GM18907 (cell line): ENCODE measurements around the gene WASF2.
"Not testable (repeated sequence)": the region's sequence is repeated elsewhere in the genome, so short reads cannot be mapped to it uniquely, and the experiment has no call there.

Source experiments
- ATAC-seq: cut with Tn5 transposase; IDR thresholded peaks from one replicate; pipeline ENCODE4 v1.9.1; 2021; ENCODE audit warnings: mild to moderate bottlenecking, moderate library complexity; ENCODE audit not compliant: unreplicated experiment

WASF2 gene

DNA sequence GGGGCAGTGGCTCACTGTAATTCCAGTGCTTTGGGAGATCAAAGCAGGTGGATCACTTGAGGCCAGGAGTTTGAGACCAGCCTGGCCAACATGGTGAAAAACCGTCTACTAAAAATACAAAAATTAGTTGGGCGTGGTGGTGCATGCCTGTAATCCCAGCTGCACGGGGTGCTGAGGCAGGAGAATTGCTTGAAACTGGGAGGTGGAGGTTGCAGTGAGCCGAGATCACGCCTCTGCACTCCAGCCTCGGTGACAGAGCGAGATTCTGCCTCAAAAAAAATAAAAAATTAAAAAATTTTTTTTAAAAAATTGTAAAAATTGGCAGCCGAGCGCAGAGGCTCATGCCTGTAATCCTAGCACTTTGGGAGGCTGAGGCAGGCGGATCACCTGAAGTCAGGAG, 31.4 kb downstream of the WASF2 start:
- not testable (repeated sequence) for ATAC-seq

DNA sequence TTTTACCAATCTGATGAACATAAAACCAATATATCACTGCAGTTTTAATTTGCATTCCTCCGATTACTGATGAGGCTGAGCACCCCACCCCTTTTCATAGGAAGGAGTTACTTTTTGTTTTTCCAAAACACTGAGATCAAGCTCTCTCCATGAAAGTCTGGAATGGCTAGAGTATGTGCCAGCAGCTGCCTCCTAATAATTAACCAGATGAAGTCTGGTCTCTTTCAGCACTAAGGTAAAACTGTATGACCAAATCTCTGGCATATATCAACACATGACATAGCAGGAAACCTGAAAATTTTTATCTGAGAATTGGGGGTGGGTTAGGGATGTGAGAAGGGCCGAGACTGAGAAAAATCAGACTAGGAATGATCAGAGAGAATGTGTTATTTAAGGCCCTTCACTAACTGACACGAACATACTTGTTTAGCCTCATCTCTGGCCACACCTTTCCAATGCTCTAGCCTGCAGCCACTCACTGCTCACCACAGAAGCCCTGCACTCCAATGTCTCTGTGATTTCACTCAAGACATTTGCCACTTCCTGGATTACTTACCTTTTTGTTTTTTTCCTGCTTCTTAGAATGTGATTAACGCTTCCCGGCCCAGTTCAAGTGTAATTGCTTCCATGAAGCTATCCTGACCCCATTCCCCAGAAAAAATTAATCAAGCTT, 34.7 kb downstream of the WASF2 start:
- no peak for ATAC-seq

DNA sequence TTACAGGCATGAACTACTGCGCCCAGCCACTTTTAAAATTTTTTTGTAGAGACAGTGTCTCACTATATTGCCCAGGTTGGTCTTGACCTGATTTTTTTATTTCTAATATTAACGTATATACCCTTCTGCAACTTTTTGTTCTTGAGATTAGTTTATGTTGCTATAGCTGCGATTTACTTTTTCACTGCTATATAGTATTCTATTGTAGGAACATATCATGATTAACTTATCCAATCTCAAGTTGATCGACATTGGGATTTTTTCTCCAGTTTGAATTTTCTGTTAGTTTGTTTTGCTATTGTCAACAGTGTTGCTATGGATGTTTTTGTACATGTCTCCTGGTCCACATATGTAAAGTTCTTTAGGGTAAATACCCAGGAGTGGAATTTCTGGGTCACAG, 35.4 kb downstream of the WASF2 start:
- ATAC-seq, result no peak

DNA sequence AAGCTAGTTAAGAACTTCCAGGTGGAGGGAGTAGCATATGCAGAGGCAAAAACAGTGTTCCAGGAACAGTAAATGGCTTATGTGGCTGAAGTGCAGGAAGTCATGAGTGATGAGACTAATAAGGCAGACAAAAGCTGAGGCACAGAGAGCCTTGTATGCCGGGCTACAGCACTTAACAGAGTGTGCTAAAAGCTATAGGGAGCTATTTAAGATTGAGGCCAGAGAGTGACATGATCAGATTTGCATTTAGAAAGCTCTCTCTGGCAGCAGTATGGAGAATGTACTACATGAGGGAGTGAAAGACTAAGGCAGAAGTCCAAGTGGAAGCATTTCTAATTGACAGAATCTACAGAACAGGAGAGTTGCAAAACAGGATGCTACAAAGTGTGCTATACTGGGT, 38.6 kb downstream of the WASF2 start:
- ATAC-seq, result no peak

DNA sequence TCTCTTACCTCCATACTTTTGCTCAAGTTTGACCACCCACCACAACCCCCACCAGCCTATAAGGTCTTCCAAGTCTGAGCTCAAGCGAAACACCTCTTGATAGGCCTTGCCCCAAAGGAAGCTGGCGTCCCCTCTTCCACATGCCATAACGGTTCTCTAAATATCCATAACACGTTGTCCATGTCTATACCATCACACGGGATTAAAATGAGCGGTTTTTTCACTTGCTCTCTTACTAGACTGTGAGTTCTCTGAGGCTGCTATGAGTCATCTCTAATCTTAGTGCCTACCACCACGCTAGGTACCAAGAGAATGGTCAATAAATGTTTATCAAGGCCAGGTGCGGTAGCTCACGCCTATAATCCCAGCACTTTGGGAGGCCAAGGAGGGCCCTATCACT, 41.0 kb downstream of the WASF2 start:
- no peak for ATAC-seq

DNA sequence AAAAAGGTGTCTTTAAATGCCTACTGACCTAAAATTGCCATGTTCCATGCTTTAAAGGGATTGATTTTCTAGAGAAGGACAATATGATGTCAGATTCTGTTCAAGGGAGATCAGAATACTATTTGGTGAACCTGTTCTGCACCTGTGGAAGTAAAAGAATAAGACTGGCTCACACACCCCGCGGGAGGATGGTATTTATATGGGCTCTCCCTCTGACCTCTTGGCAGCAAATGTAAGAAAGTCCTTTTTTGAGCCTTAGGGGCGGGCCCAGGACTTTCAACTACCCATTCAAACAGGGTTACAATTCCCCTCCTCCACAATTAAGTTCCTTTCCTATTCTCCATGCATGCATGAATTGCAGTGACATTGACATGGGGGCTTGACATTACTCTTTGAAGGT, 42.1 kb downstream of the WASF2 start:
- ATAC-seq, result no peak

DNA sequence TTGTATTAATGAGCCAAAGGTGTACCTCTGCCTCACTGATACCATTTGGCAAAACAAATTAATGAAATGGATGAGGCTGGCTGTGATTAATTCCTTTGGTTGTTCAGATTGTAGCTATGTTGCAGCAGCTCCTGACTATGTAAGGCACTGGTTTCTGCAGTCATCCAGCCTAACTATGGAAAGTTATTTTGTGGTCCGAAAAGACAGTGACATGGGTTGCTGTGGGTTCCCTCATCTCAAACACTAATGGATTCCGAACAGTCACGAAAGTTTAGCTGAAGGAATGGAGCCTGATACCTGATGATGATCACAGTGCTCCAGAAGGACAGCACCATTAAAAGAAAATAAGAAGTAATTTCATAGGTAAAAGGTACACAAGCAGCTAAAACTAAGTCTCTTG, 42.6 kb downstream of the WASF2 start:
- no peak for ATAC-seq

DNA sequence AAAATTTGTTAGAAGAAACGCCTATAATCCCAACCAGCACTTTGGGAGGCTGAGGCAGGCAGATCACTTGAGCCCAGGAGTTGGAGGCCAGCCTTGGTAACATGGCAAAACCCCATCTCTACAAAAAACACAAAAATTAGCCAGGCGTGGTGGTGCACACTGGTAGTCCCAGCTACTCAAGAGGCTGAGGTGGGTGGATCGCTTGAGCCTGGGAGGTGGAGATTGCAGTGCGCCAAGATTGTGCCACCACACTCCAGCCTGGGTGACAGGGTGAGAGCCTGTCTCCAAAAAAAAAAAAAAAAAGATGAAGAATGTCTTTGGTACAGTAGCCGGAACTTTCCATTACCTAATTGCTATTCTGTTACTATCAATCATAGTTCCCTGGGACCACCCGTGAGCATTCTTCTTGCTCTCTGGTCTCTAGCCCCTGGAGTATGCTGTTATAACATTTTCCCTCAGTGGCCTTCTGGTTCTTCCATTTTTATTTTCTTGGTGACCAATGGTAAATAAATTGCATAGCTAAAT, 43.4 kb downstream of the WASF2 start:
- no peak for ATAC-seq

DNA sequence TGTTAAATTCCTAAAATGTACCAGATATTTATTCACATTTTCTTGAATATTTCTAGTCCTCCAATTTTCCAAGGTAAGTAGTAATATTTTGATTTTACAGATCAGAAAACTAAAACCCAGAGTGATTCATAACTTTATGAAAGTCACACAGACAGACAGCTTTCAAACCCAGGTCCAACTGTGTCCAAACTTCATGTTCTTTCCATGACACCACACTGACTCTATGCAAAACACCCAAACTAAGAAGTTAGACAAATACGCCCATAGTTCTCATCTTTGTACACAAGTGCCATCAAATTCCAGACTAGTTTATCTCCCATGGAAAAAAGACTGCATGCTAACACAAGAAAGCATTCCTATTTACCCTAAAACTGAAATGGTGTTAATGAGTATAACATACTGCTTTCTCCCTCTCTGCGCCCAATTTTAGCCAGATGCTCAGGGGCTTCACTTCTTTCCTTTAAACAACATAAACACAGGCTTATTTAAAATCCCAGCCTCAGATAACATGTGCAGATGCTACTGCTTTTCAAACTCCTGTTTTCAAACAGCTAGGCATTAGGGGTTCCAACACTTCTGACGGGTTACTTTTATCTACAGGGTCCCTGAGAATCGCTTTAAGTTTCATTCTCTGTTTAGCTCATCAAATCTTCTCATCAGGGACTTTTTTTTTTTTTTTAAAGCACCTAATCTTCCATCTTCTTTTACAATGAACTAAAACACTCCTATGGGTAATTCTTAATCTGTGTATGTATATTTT, 44.6 kb downstream of the WASF2 start:
- ATAC-seq, result no peak

DNA sequence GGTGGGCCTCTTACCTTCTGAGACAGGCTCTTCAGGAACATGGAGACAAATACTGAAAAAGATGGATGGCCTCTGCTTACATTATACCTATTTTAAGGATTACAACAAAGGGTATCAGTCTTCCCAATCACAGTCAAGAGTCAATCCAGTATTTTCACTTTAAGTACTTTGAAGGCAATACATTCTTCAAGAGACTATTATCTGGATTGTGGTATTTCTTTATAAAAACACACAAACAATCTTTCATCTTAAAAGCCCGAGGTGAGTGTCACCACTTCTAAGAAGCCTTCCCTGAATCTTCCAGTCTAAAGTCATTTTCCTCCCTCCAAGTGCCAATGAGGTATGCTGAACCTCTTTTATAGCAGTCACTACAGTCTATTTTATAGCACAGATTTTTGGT, 45.3 kb downstream of the WASF2 start:
- ATAC-seq, result no peak

DNA sequence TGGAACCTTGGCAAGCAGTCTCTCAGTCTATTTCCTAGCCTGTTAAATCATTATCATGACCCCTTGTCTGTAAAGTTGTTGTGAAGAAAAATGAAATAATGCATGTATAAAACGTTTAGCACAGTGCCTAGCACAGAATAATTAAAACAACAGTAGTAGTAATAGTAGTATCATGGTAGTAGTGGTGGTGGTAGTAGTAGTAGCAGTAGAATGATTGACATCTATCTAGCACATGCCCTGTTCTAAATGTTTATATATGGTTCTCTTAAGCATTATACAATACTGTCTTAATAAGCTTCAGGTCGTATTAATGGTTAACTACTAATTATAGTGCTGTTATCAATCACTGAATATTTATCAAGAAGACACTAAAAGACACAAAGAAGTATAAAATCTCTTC, 50.8 kb downstream of the WASF2 start:
- ATAC-seq, result no peak

DNA sequence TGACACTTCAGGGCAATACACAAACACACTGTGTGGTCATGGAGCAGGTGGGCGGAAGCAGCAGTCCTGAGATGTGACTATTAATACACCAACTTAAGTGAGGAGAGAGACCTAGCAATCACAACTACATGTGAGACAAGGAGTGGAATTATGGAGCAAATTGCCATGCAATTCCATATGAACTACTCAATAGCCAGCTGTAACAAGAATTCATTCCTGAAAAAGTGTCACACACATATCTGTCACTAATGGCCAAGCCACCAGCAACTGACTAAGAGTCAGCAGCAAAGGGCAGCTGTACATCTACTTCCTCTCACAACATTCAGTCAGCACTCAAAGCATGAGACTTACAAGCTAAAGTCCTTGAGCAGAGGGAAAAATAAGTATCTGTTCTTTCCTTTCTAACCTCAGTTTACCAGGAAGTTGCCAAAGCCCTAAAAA, 51.3 kb downstream of the WASF2 start:
- ATAC-seq, result no peak

DNA sequence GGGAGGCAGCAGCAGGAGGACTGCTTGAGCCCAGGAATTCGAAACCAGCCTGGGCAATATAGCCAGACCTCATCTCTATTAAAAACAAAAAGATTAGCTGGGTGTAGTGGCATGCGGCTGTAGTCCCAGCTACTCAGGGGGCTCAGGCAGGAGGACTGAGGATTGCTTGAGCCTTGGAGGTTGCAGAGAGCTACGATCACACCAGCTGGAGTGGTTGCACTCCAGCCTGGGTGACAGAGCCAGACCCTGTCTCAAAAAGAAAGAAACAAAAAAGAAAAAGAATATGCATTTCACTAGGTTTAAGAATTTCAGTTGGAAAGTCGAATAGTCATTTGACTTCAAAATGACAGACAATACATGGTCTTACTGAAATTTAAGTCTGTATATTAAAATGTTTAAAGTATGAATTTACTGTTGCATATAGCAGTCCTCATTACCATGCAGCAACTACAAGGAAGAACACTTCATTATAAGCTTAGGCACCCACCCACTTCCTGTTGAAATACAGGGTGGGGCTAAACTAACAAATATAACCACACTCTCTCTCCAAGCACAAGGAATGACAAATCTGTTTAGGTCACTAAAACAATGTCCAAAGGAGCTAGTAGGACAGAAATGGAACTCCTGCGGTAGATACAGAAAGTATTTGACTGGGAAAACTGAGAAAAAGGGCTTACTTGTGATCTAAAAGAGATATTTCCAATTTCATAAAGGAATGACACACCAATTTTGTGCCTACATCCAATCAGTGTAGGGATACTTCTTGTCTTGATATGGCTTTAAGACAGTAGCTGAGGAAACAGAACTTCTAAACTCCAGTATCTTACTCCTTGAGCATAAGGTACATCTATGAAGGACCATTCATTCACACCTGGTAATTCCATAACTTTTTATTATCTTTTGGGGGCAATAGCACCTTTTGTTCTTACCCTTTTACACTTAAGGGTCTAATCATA, 53.5 kb downstream of the WASF2 start:
- ATAC-seq, result no peak

DNA sequence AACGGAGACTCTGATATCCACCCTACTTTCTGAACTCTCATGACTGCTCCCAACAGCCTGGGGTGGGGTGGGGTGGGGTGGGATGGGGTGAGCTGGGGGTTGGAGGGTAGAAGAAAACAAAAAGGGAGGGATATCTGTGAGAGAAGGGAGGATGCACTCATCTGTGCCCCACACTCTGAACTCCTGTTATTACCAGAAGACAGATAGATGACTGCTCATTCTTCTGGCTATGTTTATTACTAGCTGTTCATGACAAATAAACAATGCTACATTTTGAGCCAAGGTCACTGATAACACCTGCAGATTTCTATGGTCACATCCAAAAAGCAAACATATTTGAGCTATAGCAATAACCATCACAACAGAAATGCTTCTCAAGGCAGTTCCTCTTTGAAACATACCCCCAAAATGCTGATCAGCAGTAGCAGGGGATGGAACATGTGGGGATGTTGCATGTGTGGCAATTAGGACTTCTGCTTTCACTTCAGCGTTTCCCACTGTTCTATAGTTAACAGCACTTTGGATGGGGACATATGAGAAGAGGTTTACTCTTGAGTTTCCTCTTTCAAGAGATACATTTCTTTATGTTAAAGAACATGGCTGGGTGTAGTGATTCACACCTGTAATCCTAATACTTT, 54.3 kb downstream of the WASF2 start:
- ATAC-seq, result no peak

DNA sequence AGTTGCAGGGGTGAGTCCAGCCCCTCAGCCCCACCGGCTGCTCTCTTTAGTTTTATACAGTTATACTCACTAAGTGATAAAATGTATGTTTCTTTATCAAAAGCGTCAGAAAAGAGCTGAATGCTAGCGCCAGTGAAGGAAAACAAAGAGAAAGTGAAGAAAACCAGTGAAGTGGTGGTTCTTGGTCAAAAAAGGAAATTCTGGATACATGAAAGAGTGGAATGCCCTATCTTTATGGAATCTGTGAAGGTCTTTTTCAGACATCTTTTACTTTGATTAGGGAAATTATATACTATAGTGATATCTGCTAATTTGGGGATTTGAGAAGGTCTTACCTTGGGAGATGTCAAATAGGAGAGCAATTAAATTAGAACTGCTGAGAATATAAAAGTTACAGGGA, 56.3 kb downstream of the WASF2 start:
- ATAC-seq, result no peak

DNA sequence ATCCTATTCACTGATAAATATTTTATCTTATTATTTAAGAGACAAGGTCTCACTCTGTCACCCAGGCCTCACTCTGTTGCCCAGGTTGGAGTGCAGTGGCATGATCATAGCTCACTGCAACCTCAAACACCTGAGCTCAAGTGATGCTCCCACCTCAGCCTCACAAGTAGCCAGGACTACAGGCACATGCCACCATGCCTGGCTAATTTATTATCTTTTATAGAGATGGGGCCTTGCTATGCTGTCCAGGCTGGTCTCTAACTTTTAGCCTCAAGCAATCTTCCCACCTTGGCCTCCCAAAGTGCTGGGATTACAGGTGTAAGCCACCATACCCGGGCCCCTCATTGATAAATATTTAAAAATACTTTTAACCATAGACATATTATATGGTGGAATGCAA, 57.2 kb downstream of the WASF2 start:
- not testable (repeated sequence) for ATAC-seq

DNA sequence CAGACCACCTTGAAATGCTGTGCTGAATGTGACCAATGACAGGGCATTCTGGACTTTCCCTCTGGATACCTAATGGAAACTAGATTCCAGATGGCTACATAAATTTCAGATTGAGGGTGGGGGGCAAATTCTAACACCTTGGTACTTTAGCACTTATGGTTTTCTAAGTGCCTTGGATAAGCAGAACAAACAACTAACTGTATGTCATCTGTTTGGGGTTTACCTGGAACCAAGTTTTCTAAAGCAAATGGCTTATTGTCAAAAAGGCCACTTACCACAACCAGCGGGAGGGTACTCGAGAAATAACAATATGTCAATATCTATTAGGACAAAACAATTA, 58.4 kb downstream of the WASF2 start:
- no peak for ATAC-seq

DNA sequence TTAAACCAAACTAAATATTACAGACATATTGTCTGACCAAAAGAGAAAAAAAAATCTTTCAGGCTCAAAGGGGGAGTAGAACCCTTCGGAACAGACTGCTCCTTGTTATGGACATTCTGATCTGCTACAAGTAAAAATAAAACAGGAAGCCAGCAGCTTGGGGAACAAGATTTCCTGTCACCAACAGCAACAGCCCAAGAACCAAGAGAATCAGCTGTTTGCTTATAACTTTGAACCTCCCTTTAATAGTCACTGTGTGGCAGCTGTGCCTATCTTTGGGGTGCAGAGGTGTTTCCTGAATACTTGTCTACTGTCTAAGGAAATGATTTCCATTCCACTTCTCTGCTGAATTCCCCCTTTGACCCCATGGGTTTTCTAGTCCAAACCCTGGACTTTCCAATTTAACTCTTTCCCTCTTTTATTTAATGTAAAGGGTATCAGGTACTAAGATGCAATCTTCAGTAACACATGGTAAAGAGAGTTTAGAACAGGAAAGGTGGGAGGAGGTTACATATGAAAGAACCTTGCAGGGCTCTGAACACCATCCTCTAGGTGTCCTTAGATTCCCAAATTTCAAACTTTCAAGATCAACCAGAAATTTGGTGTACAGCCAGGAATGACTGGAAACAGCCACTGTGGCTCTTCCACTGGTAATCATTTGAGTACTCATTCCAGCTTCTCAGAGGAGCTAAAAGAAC, 58.9 kb downstream of the WASF2 start:
- ATAC-seq, result no peak

DNA sequence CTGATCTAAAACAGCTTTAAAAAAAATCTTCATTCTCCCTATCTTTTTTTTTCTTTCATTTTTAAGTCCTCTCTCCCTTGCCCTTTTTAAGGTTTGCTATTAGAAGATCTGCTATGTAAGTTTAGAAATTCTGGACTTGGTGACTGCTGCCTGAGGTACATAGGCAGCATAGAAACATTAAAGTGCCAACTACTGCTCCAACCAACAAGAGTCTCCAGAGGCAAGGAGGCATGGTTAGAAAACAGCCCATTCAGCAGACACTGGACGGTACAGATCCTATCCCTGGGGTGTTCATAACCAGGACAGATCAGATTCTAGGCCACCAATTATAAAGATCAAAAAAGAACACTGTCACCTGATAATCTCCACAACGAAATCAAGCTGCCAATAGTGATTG, 60.9 kb downstream of the WASF2 start:
- no peak for ATAC-seq

DNA sequence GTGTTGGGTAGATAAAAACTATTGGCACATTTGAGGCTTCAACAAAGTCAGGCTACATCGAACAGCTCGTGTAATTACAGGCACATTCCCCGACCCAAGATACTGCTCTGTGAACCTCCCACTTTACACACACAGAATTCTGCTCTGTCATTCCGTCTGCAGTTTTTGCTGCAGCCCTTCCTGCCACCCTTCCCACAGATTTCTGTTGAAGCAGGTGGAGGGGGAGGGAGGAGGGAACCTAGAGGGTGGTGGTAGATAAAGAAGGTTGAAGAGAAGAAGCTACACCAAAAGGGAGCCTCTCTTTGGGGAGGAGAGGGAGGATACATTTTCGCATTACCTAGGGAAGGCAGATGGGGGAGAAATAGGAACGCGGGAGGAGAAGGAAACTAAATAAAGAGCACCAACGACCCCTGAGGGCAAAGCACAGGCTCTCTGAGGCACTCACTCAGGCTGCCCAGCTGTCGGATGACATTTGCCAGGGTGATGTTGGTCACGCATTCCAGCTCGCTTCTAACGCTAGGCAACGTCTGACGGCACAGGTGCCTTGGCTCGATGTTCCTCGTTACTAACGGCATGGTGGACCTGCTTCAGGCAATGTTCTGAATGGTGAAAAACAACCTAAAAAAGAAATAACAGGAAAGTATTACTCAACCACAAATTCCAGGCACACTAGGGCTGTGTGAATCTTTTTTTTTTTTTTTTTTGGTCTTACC, 61.5 kb downstream of the WASF2 start:
- ATAC-seq, result no peak
